Measurements from ENCODE around the gene HIKESHI.

Gene HIKESHI

GRCh38 chr11:86374586-86374985, 72.5 kb downstream of the HIKESHI start, which contains the start of gene CCDC81:
Gene CCDC81, plus strand, starts transcription at chr11:86374887. Its CDS starts 277 bp downstream, at chr11:86375164.
- no peak for DNase-seq (ENCODE audit: low spot score)

GRCh38 chr11:86377972-86378371, 75.9 kb downstream of the HIKESHI start:
- DNase-seq (ENCODE audit: low spot score), result no peak

DNA sequence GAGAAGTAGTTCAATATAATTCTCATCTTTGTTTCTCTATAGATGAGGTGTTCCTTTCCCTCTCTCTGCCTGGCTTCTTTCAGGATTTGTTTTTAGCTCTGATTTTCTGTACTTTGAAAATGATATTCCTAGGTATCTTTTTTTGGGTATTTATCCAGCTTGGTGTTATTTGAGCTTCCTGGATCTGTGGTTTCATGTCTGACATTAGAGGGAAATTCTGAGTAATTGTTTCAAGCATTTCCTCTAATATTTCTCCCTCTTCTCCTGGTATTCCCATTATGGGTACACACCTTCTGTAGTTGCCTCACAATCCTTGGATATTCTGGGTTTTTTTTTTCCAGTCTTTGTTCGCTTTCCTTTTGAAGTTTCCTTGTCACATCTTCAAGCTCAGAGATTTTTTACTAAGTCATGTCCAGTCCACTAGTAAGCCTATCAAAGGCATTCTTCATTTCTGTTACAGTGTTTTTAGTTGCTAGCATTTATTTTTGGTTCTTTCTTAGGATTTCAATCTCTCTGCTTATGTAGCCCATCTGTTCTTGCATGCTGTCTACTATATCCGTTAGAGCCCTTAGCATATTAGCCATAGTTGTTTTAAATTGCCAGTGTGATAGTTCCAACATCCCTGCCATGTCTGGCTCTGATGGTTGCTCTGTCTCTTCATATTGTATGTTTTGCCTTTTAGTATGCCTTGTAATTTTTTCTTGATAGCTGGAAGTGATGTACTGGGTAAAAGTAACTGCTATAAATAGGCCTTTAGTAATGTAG, 78.4 kb downstream of the HIKESHI start:
- no peak for DNase-seq (ENCODE audit: low spot score)

DNA sequence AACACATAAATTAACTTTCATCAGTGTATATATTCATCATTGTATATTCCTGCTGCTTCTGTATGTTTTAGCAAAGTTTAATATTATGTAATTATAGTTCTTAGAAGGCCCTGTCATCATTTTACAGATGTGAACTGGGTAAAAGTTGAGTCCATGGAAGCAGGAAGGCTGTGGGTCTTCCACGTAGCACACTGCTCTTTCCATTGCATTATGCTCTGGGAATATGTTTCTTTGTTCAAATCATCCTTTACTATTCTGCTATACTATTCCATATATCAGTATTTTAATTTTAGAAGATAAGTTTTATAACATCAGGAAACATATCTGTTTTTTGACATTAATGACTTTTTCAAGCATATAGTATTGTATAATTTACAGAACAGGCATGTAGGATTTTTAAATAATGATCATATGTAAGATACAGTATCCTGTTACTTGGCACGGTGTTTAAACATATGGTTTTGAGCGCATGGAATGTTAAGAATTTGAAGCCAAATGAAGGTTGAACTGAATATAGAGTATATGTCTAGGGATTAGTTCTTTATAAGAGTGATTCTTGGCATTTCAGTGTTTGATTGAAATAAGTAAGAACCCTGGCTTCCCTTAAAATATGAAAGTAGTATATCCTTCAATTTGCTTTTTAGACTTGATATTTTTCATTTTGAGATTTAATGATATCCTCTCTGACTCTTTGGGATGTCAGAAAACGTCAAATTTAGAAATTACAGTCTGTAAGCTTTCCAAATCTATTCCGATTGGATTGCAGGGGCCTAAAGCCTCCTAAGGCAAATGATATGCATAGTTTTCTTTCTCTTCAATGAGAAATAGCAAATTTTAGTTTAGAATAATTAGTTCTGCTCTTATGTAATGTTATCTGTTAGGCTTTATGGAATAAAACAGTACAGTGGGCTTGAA, 81.3 kb downstream of the HIKESHI start:
- no peak for DNase-seq (ENCODE audit: low spot score)

GRCh38 chr11:86386283-86386682, 84.2 kb downstream of the HIKESHI start:
- no peak for DNase-seq (ENCODE audit: low spot score)

DNA sequence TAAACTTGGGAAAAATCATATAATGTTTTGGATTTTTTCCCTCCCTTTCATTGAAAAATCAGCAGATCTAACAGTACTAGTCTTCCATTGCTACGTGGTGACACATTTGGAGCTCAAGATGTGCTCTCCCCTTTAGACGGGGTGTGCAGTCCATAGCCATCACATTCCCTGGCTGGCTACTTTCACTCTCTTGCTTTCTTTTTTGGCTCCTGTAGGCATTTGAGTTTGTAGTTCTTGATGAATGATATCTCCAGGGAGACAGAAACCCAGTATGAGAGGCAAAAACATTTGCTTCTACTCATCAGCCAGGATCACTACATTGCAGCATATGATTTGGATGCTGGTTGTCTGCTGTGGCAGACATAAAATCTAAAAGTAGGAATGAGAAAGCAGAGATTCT, 84.7 kb downstream of the HIKESHI start:
- no peak for DNase-seq (ENCODE audit: low spot score)

GRCh38 chr11:86388198-86388597, 86.2 kb downstream of the HIKESHI start:
- DNase-seq (ENCODE audit: low spot score), result no peak

DNA sequence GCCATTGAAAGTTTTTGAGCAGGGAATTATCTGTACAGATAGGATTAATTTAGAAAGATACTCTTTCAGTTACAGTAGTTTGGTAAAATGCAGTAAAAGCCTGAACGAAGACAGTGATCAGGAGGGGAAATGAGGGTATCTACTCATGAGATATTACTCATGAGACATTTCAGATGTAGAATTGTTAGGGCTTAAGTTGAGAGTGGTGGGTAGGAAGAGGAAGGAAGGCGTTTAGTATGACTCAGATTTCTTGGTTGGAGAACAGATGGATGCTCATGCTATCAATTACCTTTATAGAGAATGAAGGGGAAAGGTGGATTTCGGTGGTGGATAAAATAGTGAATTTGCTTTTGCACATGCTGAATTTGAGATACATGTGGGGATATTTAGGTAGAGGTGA, 88.4 kb downstream of the HIKESHI start:
- no peak for DNase-seq (ENCODE audit: low spot score)

- no peak for DNase-seq (ENCODE audit: low spot score)
These were observed 93.1 kb downstream of the HIKESHI start for GRCh38 chr11:86395061-86395551.
